Bronchial epithelial cell (primary cell): ENCODE data around the gene PATZ1. TPM values are rescaled to one million over a fixed set of nuclear protein-coding genes. Genes with fewer than 3 reads are reported as not detected.
A peak's percentile ranks its signal among the peaks of the same experiment; 100 is the strongest.

Experiments
- DNase-seq: peaks from one replicate; pipeline ENCODE4 v3.0.0-alpha.2; 2010; ENCODE audit warnings: low read depth
- FAIRE-seq: peaks from 2 replicates; lab custom pipeline; 2011; peaks lifted over from hg19 to GRCh38; lab: Jason Lieb, UNC
- H3K27me3 ChIP-seq: 2 replicates; pipeline ENCODE4 v1.5.1; 2011; ENCODE audit warnings: low read length; ENCODE audit not compliant: control insufficient read depth, insufficient read depth
- H3K36me3 ChIP-seq: 2 replicates; pipeline ENCODE4 v1.5.1; 2011; ENCODE audit warnings: low read length; ENCODE audit not compliant: control insufficient read depth, insufficient read depth
- H3K4me3 ChIP-seq: 2 replicates; pipeline ENCODE4 v1.5.1; 2011; ENCODE audit warnings: mild to moderate bottlenecking, low read depth, low read length, control low read depth
- total RNA-seq: library from RNA; depleted of rRNA; stranded (reverse); fragments of >200 nt; gene quantifications from 2 replicates; pipeline ENCODE4 v1.2.1, GENCODE V29; 2014
- TF ChIP-seq, protein P1 (sequence below): IDR thresholded peaks from 2 replicates; pipeline ENCODE4 v1.5.1; 2011; ENCODE audit warnings: mild to moderate bottlenecking, moderate library complexity, low read length, control low read depth, inconsistent platforms; ENCODE audit not compliant: insufficient read depth, severe bottlenecking

Gene PATZ1
- total RNA-seq, 1 donor from 2014 or later = 5.3 TPM

DNA sequence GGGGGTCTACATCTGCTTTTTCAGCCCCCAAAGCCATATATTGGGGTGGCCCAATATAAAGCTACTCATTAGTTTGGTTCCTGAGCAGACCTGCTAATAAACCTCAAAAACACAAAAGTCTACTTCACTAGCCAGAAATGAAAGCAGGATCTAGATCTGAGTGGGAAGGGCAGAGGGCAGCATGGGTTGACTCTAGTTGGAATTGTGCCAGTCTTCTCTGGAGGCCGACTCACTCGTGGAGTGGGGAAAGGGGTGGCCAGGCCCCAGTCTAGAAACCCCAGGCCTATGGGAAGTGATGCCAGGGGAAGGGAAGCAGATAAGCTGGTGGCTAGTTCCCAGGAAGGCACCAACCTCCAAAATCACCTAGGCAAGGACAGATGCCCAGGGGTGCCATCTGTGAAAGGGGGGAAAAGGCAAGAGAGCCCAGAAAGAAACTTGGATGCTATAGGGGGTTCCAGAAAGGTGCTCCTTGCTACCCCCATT, 5.3 kb downstream of the PATZ1 start:
- TF ChIP-seq, protein P1, sequence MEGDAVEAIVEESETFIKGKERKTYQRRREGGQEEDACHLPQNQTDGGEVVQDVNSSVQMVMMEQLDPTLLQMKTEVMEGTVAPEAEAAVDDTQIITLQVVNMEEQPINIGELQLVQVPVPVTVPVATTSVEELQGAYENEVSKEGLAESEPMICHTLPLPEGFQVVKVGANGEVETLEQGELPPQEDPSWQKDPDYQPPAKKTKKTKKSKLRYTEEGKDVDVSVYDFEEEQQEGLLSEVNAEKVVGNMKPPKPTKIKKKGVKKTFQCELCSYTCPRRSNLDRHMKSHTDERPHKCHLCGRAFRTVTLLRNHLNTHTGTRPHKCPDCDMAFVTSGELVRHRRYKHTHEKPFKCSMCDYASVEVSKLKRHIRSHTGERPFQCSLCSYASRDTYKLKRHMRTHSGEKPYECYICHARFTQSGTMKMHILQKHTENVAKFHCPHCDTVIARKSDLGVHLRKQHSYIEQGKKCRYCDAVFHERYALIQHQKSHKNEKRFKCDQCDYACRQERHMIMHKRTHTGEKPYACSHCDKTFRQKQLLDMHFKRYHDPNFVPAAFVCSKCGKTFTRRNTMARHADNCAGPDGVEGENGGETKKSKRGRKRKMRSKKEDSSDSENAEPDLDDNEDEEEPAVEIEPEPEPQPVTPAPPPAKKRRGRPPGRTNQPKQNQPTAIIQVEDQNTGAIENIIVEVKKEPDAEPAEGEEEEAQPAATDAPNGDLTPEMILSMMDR = no peak
- Histone ChIP-seq H3K4me3 (no peak overlapping the region), H3K36me3 (peaks cover 3% of the 10 kb centered on the region), H3K27me3 (no peaks in the 10 kb centered on the region)
- FAIRE-seq = no peak
- no peak for DNase-seq

DNA sequence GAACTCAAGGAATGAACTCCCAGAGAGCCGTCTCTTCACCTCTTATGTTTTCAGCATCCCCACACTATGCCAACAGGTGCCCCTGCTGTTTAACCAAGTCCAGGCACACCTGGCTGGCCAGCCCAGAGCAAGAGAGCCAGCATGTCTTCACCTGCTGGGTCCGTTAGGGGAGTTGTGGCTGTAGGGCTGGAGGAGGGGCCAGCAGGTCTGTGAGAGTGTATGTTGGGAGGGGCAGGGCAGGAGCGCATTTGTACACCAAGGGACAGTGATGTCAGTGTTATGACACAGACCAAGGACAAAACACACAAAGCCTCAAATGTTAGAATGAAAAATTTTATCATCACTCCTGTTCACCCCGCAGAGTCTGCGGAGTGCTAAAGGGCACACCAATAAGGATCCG, 5.8 kb downstream of the PATZ1 start:
- TF ChIP-seq, protein P1 = no peak
- no peaks in the 10 kb centered on the region for H3K27me3 ChIP-seq
- peaks cover 4% of the 10 kb centered on the region for H3K36me3 ChIP-seq
- DNase-seq (no peak), FAIRE-seq (no peak)
- no peak overlapping the region for H3K4me3 ChIP-seq

DNA sequence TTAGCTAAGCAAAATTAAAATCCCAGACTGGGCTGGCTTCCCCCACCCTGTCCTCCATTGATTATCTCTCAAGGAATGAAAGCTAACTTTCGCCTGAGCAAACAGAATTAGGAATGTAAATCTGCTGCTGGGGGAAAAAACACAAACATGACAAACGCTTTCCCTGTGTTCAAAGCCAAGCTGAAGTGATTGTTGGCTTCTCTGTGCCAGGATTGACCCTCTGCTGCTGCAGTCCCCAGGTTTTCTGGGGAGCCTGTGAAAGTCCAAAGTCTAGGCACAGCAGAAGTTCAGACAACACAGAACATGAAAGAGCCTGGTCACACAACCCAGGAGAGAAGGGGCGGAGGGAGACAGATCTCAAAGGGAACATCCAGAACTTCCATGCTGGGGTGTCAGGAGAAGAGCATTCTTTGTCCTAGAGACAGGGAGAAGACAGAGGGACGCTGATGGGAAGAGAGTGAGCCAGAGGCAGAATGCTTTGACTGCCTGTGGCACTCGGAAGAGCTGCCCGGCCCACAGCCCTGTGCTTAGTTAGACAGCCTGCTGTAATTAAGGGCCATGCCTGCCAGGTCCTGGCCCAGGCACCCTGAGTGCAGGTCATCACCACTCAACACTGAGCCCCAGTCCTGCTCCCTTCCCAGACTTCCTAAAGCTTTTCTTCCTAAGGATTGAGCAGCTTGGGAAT, 6.9 kb downstream of the PATZ1 start:
- Histone ChIP-seq H3K27me3 (no peaks in the 10 kb centered on the region), H3K4me3 (no peak overlapping the region), H3K36me3 (peaks cover 4% of the 10 kb centered on the region)
- TF ChIP-seq, protein P1 = no peak
- DNase-seq (no peak), FAIRE-seq (no peak)

DNA sequence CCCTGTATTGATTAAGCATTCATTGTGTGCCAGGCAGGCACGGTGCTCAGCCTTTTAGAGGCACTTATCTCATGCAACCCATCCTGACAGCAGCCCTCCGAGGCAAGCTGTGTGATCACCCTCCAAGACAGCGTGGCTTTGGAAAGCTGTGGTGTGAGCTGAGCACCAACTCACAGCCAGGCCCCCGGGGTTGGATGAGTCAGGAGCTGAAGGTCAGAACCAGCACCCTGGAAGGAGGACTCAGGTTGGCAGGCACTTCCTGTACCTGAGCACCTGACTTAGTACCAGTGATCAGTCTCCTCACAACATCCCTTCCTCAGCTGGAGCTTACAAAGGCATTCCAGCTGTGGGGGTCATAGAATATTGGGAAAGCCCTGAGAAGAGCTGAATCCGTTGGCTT, 9.0 kb downstream of the PATZ1 start:
- H3K36me3 ChIP-seq = peaks cover 6% of the 10 kb centered on the region
- TF ChIP-seq, protein P1 = no peak
- H3K4me3 ChIP-seq = no peak overlapping the region
- H3K27me3 ChIP-seq = no peaks in the 10 kb centered on the region
- no peak for FAIRE-seq
- peak; percentile 75 for DNase-seq

DNA sequence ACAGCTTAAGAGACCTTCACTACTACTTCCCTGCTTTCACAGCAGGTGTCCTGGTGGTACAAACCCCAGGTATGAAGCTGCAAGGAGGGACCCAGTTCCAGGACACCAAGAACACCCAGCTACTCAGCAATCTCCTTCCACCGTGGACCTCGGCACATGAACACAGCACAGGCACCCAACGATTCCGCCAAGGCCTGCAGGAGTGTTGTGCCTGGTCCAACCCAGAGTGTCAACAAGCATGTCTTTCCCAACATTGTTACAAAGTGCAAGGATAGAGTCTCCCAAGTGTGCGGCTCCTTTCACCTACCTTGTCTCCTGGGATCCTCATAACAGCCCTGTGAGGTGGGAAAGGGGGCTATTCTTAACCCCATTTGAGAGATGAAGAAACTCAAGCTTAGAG, 11.8 kb downstream of the PATZ1 start:
- Histone ChIP-seq H3K27me3 (no peaks in the 10 kb centered on the region), H3K36me3 (peaks cover 4% of the 10 kb centered on the region), H3K4me3 (no peak overlapping the region)
- TF ChIP-seq, protein P1 = no peak
- DNase-seq = no peak
- peak; percentile 75 for FAIRE-seq

DNA sequence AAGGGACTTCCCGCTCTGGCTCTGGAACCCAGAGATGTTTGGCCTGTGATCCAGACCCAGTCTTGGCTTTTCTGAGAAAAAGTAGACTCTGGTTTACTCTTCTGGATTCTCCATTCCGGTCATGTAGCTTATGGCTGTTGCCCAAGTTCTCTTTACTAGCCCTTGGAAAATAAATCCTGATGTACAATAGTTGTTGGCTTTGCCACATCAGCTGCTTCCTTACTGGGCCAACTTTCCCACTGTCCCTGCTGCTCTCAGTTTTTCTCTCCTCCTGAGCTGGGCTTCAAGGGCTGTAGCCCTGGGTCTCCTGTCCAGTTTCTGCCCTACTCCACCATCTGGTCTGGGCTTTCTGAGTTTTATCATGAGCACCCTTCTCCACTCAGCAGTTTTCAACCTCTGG, 12.5 kb downstream of the PATZ1 start:
- no peak for FAIRE-seq
- no peak for DNase-seq
- H3K36me3 ChIP-seq = peaks cover 4% of the 10 kb centered on the region
- TF ChIP-seq, protein P1 = no peak
- no peaks in the 10 kb centered on the region for H3K27me3 ChIP-seq
- no peak overlapping the region for H3K4me3 ChIP-seq
